ENCODE measurements around the gene FANK1. TPM values are rescaled to one million over a fixed set of nuclear protein-coding genes. Genes with fewer than 3 reads are reported as not detected.

The FANK1 gene
- total RNA-seq, 1 donor from 2014 or later: 9.4 TPM

DNA sequence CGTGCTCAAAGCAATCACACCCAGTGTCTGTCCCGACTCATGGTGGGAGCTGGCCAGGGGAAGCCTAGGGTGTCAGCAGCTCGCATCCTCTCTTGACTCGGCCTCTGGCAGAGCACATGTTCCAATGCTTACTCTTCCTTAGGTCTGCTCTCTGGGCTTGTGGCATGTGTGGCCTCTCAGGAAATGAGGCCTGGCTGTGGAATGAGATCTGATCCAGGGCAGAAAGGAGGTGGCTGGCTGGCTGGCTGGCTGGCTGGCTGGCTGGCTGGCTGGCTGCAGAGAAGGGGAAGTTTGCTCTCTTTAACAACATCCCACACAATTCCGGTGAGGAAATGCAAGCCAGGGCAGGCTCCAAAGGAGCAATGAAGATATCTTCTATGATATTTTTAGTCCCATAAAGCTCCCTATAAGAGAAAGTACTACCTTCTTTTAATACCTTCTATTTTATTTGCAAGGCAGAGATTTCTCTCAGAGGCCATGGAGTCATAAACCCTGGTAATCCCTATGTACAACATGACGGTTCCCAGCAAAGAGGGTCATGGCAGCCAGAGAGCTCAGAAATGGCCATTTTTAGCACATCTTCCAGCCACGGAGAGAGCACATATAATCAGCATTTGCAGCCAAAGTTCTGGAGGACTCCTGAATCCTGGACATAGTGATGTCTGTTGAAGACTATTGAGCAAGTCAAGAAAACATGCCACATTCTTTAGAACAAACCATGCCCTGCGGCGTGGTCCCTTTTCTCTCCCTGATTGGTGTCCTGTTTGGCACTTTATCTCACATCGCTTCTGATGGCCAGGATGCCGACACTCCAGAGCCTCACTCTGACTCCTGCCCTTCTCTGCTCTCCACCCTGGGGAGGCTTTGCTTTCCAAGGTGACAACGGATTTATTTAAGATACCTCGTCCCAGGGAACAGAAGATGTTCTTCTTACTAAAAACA, 153.7 kb downstream of the FANK1 start:
- TF ChIP-seq, protein P1, sequence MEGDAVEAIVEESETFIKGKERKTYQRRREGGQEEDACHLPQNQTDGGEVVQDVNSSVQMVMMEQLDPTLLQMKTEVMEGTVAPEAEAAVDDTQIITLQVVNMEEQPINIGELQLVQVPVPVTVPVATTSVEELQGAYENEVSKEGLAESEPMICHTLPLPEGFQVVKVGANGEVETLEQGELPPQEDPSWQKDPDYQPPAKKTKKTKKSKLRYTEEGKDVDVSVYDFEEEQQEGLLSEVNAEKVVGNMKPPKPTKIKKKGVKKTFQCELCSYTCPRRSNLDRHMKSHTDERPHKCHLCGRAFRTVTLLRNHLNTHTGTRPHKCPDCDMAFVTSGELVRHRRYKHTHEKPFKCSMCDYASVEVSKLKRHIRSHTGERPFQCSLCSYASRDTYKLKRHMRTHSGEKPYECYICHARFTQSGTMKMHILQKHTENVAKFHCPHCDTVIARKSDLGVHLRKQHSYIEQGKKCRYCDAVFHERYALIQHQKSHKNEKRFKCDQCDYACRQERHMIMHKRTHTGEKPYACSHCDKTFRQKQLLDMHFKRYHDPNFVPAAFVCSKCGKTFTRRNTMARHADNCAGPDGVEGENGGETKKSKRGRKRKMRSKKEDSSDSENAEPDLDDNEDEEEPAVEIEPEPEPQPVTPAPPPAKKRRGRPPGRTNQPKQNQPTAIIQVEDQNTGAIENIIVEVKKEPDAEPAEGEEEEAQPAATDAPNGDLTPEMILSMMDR (IDR thresholded peaks at IDR 0.05; ENCODE audit: unreplicated experiment): no peak
- Mint-ChIP-seq H3K27ac (ENCODE audit: unreplicated experiment) (peak overlapping the region; percentile 74), H3K4me1 (ENCODE audit: unreplicated experiment) (peaks cover 50% of the 10 kb centered on the region), H3K27me3 (ENCODE audit: unreplicated experiment) (peaks cover 4% of the 10 kb centered on the region), H3K36me3 (ENCODE audit: low read depth, unreplicated experiment) (peaks cover 7% of the 10 kb centered on the region), H3K4me3 (ENCODE audit: unreplicated experiment) (peak overlapping the region; percentile 47), H3K9me3 (ENCODE audit: unreplicated experiment) (no peaks in the 10 kb centered on the region)
- peak; percentile 58 for DNase-seq (ENCODE audit: low spot score)

DNA sequence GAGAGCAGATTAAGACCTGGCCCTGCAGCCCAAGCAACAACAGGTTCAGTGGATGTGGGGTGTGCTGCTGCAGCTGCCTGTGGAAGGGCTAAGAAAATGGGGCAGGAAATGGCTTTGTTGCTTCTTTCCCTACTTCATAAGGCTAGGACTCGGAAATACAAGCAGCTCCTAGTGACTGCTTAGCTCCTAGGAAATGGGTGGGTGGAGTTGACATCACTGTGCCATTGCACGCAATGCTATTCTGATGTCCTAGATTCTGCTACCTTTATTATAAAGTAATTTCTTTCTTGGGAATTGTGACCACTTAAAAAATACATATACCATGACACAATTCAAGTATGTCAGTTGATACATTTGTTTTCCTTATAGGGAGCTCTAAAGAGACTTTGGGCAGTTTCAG, 155.8 kb downstream of the FANK1 start:
- Mint-ChIP-seq H3K36me3 (ENCODE audit: low read depth, unreplicated experiment) (peaks cover 10% of the 10 kb centered on the region), H3K4me1 (ENCODE audit: unreplicated experiment) (peaks cover 47% of the 10 kb centered on the region), H3K4me3 (ENCODE audit: unreplicated experiment) (no peak overlapping the region), H3K27me3 (ENCODE audit: unreplicated experiment) (peaks cover 5% of the 10 kb centered on the region), H3K27ac (ENCODE audit: unreplicated experiment) (peak overlapping the region; percentile 48), H3K9me3 (ENCODE audit: unreplicated experiment) (no peaks in the 10 kb centered on the region)
- TF ChIP-seq, protein P1 (IDR thresholded peaks at IDR 0.05; ENCODE audit: unreplicated experiment): no peak
- no peak for DNase-seq (ENCODE audit: low spot score)

DNA sequence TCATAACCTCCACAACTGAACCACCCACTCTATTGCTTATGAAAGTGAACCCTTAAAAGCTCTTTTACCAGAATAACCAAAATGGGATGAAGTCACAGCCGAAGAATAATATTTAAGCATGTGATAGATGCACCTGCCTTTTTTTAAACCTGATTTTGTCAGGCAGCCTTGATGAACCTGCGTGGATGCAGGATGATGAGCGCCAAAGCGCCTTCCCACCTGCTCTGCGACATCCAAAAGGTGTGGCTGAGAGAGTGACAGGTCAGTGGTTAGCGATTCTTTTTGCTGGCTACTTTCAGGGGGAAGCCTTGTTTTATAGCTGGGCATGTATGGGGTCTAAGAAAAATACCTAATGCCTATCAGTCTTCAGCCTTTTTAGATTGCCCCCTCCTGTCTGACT, 157.8 kb downstream of the FANK1 start:
- Mint-ChIP-seq H3K9me3 (ENCODE audit: unreplicated experiment) (no peaks in the 10 kb centered on the region), H3K27ac (ENCODE audit: unreplicated experiment) (no peak overlapping the region), H3K27me3 (ENCODE audit: unreplicated experiment) (peaks cover 3% of the 10 kb centered on the region), H3K36me3 (ENCODE audit: low read depth, unreplicated experiment) (peaks cover 7% of the 10 kb centered on the region), H3K4me1 (ENCODE audit: unreplicated experiment) (peaks cover 41% of the 10 kb centered on the region), H3K4me3 (ENCODE audit: unreplicated experiment) (no peak overlapping the region)
- TF ChIP-seq, protein P1 (IDR thresholded peaks at IDR 0.05; ENCODE audit: unreplicated experiment): no peak
- DNase-seq (ENCODE audit: low spot score): no peak

DNA sequence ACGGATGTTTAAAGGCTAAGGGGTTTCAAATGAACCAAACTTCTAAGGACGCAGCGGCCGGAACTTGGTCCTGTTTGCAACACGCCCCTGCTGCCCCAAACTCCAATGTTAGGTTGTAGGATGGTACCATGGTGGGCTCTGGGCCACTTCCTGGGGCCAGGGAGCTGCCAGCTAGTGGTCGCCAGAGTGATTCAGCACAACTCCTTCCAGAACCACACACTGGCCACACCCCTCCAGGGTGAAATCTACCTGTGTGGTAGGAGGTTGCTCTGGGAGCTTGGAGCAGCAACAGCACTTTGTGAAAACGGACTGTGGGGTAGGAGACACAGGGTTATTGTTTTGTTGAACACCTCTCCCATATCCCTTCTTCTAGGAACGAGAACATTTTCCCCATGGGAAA, 161.1 kb downstream of the FANK1 start:
- H3K4me3 Mint-ChIP-seq (ENCODE audit: unreplicated experiment): no peak overlapping the region
- peaks cover 16% of the 10 kb centered on the region for H3K4me1 Mint-ChIP-seq (ENCODE audit: unreplicated experiment)
- H3K27ac Mint-ChIP-seq (ENCODE audit: unreplicated experiment): no peak overlapping the region
- TF ChIP-seq, protein P1 (IDR thresholded peaks at IDR 0.05; ENCODE audit: unreplicated experiment): no peak
- DNase-seq (ENCODE audit: low spot score): no peak
- peaks cover 4% of the 10 kb centered on the region for H3K36me3 Mint-ChIP-seq (ENCODE audit: low read depth, unreplicated experiment)
- H3K9me3 Mint-ChIP-seq (ENCODE audit: unreplicated experiment): no peaks in the 10 kb centered on the region
- H3K27me3 Mint-ChIP-seq (ENCODE audit: unreplicated experiment): peaks cover 4% of the 10 kb centered on the region

DNA sequence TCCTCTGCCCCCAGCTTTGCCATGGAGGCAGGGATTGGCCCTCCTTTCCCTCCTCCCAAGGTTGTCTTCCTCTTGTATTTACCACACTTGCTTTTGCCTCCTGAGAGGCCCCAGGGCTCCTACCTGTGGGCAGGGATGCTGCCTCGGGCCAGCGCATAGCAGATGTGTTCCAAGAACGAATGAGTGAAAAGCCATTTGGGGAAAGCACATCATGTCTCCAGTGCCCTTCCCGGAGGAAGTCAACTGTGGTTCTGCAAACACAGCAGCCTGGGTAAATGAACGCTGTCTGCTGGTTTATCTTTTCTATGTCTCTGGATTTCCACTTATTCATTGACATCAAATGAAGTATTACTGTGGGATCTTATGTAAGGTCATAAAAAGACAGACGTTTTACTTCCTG, 161.7 kb downstream of the FANK1 start:
- TF ChIP-seq, protein P1 (IDR thresholded peaks at IDR 0.05; ENCODE audit: unreplicated experiment): no peak
- Mint-ChIP-seq H3K4me1 (ENCODE audit: unreplicated experiment) (peaks cover 11% of the 10 kb centered on the region), H3K9me3 (ENCODE audit: unreplicated experiment) (no peaks in the 10 kb centered on the region), H3K4me3 (ENCODE audit: unreplicated experiment) (no peak overlapping the region), H3K27ac (ENCODE audit: unreplicated experiment) (no peak overlapping the region), H3K36me3 (ENCODE audit: low read depth, unreplicated experiment) (peaks cover 3% of the 10 kb centered on the region), H3K27me3 (ENCODE audit: unreplicated experiment) (peaks cover 5% of the 10 kb centered on the region)
- no peak for DNase-seq (ENCODE audit: low spot score)
